ENCODE results near the gene ZCCHC18.

ZCCHC18 gene

DNA sequence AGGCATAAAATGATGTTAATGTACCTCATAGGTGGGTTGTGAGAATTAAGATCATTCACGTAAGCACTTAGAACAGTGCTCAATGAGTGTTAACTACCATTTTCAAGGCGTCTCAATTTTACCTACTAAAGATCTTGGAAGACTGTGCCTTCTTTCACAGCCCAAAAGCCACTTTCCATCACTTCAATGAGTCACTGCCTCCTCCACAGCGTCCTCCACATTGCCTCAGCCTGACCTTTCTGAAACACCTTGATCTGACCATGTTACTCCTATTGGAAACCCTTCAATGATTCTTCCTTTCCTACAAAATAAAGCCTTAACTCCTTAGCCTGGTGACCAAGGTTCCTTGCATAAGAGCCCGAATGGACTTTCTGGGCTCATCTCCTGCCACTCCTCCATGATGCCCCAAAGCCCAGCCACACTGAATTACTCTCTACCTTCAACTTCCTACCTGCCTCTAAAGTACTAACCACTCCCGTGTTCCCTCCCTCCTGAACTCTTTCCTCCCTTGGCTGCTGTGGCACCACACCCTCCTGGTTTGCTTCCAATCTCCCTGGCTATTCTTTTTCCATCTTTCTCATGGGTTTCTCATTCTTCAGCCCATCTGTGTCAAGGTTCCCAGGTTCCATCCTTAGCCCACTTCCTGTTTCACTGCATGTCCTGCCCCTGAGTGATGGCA is 22.4 kb downstream of the ZCCHC18 start:
- no peak for DNase-seq

DNA sequence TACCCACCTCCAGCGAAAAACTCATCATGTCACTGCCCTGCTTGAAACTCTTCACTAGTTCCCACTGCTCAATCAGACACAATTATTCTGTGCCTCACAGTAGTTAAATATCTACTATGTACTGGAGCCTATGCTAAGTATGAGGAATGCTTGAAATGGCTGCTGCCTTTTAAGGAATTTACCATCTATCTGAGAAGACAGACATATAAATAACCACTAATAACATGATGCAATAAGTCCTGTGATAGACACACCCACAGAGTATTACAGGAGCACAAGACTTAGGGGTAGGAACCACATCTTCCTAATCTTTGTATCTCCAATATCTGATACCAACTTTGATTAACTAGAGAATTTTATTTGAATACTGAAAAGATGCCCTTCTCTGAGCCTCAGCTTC is 23.4 kb downstream of the ZCCHC18 start:
- no peak for DNase-seq

DNA sequence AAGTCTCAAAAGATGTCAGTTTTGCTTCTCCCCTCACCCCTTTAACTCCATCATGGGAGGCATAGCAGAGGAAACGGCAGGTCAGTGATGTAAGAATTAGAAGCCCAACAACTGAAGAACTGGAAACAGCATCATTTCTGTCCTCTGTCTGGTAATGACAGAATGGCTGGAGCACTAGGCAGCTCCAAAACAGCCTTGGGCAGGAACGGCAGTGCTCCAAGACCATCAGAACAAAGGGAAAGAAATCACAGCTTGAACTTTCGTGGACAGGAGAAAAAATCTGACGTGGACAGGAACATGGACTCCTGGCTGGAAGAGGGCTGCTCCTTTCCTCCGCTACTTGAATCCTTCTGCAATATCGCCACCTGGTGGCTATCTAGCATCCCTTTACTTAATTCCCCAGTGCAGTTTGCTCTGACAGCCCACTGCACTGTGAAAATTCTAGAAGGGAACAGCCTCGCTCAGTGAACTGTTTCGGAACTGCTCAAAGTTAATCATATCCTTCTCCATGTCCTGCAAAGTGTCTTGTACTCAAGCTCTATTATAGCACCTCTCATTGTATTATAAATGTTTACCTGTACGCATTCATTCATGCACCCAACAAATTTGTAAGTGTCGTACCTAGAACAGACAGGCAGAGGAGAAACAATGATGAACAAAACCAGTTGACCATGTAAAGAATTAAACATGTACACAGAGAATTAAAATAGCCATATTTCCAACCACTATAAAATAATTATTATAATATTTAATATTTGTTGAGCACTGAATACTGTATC is 24.1 kb downstream of the ZCCHC18 start:
- DNase-seq: peak; percentile 27 to 57

DNA sequence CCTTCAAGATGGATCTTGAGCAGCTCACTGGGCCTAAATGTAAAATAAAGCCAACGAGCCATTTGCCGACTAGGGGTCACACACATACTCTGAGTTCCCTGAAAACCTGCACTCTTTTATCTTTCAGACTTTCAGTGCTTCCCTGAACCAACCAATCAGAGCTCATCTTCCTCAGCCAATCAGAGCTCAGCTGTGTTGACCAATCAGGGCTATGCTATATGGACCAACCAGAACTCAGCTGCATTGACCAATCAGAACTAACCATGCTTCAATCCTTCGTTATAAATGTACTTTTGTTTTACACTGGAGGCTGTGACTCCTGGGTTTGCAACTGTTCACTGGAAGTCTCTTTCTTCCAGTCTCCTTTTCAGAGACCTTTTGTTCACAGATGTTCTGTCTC is 25.2 kb downstream of the ZCCHC18 start:
- no peak for DNase-seq

DNA sequence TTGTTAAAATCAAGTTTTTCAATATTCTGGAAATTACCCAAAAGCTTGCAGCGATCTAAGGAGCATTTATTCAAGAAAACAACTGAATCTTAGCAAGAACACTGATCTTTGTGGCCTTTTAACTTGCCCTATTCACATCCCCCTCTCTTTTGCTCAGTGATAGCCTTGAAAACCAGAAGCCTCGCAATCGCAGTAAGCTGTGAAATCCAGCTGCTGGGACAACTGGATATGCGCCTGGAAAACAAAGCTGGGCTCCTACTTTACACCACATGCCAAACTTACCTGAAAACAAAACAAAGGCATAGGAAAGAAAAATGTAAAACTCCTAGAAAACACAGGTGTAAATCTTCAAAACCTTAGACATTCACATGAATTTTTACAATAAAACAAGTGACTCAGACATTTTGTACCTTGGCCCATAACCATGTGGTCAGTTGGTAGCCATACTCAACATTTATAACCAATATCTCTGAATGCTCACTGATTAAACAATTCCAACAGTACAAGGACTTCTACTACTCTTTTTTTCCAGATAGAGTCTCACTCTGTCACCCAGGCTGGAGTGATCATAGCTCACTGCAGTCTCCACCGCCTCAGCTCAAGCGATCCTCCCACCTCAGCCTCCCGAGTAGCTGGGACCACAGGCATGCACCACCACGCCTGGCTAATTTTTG is 28.9 kb downstream of the ZCCHC18 start:
- DNase-seq: no peak

DNA sequence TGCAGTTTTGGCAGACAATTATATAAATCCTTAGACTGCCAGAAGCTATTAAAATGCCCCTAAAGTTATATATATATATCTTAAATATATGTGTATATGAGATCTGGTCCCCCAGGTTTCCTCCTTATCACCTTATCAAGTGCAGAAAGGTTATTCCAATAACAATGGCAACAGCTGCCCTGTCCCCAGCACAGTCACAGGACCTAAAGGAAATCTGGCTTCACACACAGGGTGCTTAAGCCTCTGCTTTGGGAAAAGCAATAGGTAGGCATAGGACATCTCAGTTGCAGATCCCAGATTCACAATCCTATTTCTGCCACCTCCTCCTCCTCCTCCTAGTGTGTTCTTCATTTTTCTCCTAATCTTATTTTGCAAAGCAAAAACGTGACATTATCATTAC is 38.7 kb downstream of the ZCCHC18 start:
- no peak for DNase-seq

DNA sequence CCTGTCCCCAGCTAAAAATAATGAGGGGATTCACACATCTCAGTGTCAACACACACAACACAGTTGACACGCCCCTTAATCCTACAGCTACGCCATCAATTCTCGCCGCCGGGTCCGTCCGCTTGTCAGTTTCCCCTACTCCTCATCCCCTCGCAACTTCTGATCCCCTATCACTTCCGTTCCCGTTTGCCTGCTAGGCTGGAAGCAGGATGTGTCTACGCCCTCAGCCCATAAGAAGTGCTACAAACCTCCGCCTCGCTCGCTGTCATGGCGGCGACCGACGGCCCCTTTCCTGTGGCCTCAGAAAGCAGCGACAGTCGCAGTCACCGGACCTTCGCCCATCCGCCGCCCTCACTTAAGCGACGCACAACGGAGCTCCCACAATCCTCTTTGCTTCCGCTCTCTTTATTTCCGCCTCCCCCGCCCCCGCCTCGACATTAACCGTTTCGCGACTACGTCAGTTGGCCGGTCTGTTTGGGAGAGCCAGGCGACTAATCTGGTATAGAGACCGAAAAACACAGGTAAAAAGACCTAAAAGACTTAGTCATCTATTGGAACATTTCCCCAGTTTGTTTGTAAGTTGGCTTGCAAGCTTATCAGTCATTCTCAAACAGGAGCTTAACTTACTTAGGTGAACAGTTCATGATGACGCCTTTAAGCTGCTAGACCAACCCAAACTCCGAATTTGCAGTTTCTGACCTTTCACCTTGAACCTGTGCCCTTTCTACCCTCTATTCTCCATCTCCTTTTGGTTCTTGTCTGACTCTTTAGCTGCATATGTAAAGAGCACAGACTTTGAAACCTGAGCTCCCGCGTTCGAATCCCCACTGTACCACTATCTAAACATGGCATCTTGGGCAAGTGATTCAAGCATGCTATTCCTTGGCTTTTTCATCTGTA is 44.6 kb downstream of the ZCCHC18 start, which contains the start of gene SLC25A53:
SLC25A53 (minus strand) TSS at position 380 of the 900 bp plus-strand sequence. CDS start 51,752 bp downstream, outside the sequence.
- peak; percentile 73 to 76 for DNase-seq

All from stimulated activated CD4-positive, alpha-beta T cell treated with anti-CD3 and anti-CD28 coated beads, Interleukin-2, amount 100 ng/mL, for 24 hours (primary cell).